ENCODE results near the gene DNAJC5.
"Not testable (repeated sequence)": the region's sequence is repeated elsewhere in the genome, so short reads cannot be mapped to it uniquely, and the experiment has no call there.

DNAJC5 gene

DNA sequence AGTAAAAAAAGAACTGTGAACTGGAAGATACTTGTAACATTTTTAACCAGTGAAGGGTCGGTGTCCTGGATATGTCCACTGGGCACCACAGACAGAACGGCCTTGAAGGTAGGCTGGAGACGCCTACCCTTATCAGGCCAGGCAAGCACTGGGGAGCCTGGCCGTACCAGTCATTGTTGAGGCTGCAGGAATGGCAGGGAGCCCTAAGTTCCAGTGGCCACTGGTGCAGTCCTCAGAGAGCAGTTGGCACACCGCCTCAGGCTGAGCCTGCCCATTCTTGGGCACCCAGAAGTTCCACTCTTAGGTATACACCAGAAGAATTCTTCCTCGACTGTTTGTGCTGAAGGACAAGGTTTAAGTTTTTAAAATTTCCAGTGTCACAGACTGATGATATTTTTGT is 20.5 kb downstream of the DNAJC5 start:
- DNase-seq: no peak

DNA sequence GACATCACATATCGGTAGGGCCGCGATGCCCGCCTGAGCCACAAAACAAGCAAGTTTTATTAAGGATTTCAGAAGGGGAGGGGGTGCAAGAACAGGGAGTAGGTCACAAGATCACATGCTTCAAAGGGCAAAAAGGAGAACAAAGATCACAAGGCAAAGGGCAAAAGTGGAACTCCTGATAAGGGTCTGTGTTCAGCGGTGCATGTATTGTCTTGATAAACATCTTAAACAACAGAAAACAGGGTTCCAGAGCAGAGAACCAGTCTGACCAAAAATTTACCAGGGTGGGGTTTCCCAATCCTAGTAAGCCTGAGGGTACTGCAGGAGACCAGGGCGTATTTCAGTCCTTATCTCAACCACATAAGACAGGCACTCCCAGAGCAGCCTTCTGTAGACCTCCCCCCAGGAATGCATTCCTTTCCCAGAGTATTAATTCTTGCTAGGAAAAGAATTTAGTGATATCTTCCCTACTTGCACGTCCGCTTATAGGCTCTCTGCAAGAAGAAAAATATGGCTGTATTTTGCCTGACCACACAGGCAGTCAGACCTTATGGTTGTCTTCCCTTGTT is 21.5 kb downstream of the DNAJC5 start:
- not testable (repeated sequence) for DNase-seq

DNA sequence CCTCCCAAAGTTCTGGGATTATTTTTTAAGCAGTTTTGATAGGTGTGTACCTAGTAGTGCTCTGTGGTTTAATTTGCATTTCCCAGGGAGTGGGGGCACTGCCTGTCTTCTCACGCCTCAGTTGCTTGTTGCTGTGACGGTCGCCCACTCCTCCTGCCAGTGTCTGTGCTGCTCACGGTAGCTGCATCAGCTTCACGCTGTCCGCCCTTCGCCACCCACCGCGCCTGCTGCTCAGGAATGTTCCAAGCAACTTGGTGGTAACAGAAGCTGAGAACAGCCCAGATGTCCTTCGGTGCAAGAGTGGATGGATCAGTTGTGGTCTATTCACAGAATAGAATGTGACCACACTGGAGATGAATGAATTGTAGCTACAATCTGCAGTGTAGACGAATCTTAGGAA is 22.9 kb downstream of the DNAJC5 start:
- no peak for DNase-seq

DNA sequence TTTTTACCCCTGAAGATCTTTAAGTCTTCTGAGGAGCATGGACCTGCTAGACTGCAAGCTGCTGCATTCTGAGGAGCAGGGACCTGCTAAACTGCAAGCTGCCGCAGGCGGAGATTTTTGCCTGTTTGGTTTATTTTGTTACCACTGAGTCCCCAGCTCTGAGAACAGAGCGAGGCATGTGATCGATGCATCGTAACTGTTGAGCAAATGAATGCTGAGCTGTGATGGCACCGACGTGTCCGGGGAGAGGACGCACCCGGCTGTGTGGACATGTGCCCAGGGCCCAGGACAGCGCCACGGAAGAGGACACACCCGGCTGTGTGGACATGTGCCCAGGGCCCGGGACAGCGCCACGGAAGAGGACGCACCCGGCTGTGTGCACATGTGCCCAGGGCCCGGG is 24.2 kb downstream of the DNAJC5 start:
- DNase-seq: no peak

DNA sequence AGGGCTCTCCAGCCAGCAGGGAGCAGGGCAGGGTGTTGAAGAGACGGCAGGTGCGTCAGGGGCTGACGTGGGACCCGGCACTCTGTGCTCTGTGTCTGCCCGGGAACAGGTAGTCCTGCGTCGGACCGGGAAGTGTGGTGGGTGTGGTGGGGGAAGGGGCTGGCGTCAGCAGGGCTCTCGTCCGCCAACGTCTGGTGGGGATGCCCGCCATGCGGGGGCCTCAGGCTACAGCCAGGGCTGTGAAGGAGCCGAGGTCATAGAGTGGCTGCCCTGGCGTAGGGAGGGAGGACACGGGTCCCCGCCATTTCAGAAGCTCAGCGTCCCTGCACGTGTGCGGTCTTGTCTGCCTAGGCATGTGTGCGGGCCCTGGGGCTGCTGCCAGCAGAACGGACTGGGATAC is 25.3 kb downstream of the DNAJC5 start:
- DNase-seq: no peak

DNA sequence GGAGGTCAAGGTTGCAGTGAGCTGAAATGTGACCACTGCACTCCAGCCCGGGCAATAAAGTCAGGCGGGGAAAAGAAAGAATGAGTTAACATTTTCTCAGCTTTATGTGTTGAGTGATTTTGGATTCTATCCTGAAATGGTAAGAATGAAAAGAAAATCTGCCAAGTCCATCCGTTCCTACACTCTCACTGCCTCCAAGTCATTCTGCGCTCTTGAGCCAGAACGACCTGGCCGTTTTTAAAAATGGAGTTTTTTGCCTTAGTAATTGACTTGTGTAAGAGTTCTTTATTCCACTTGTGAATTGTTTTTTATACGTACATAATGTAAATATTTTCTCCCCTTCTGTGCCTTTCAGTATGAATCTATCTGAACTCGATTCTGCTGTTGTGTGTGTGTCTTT is 28.7 kb downstream of the DNAJC5 start:
- DNase-seq: no peak

DNA sequence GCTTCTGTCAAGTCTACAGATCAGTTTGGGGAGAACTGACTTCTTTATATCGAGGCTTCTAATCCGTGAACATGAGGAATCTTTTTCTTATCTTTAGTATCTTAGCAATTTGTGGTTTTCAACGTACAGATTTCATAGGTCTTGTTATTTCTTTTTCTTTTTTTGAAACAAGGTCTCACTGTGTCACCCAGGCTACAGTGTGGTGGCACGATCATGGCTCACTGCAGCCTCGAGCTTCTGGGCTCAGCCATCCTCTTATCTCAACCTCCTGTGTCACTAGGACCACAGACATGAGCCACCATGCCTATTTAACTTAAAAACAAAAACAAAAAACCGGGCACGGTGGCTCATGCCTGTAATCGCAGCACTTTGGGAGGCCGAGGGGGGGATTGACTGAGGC is 29.3 kb downstream of the DNAJC5 start:
- no peak for DNase-seq

DNA sequence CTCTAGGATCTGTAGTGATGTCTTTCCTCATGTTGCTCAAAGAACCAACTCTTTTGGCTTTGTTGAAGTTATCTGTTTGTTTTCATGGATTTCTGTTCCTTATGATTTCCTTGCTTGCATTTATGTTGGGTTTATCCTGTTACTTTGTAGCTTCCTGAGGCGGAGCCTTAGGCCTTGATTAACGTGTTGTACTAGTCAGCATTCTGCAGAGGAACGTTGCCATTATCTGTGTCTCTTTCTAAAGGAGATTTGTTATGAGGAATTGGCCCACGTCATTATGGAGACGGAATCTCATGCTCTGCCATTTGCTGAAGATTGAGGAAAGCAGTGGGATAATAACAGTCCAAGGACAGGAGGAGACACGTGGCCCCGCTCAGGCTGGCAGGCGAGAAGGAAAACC is 31.4 kb downstream of the DNAJC5 start:
- DNase-seq: no peak

DNA sequence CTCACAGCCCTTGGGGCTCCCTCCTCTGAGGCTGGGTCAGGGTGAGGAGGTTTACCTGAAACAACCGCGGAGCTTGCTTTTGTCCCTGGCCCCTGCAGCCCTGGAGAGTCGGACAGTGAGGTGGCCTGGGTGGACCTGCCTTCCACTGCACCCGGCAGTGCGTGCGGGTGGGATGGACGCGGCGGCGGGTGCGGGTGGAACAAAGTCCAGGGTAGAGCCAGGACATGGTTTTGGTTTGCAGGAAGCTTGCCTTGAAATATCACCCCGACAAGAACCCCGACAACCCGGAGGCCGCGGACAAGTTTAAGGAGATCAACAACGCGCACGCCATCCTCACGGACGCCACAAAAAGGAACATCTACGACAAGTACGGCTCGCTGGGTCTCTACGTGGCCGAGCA is 34.1 kb downstream of the DNAJC5 start:
- no peak for DNase-seq

DNA sequence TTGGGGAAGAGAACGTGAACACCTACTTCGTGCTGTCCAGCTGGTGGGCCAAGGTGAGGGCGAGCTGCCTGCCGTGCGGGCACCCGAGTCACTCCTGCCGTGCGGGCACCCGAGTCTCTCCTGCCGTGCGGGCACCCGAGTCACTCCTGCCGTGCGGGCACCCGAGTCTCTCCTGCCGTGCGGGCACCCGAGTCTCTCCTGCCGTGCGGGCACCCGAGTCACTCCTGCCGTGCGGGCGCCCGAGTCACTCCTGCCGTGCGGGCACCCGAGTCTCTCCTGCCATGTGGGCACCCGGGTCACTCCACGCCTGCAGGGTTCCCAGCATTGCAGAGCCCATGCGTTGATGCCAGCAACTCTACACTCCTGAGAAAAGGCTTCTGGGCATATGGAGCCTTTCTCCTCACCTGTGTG is 34.6 kb downstream of the DNAJC5 start:
- not testable (repeated sequence) for DNase-seq

DNA sequence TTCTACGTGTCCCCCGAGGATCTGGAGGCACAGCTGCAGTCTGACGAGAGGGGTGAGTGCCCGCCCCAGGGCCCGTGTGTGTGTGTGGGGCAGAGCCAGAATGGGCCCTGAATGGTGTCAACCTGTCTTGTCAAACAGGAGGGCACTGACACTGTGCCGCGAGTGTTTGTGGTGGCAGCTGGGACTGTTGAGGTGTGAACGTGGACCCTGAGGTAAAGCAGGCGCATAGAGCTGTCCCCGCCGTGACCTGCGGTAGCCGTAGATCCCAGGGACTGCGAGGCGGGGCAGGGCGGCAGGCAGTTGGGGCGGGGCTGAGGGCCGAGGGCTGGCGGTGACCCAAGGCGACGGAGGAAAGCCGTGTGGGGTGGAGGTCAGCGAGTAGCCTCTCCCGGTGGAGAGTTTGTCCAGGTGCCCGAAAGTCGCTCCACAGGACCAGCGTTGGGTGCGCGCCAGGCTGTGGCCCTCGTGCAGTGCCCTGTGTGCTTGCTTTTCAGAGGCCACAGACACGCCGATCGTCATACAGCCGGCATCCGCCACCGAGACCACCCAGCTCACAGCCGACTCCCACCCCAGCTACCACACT is 36.1 kb downstream of the DNAJC5 start:
- DNase-seq: no peak

DNA sequence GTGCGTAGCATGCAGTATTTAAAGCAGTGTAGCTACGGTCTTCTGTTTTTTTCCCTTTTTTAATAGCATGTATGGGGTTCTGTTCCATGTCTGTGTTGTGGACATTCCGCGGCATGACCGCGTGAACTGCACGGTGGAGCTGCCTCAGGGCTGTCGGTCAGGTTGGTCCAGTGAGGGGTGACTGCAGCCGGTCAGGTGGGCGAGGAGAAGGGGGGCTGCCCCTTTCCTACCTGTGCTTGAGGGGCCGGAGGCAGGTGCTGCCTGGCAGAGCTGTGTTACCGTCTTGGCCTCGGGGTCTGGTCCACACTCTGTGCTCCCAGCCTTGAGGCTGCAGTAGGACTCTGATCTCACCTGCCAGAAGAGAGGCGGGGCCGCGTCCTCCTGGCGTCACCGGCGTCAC is 36.8 kb downstream of the DNAJC5 start:
- no peak for DNase-seq

DNA sequence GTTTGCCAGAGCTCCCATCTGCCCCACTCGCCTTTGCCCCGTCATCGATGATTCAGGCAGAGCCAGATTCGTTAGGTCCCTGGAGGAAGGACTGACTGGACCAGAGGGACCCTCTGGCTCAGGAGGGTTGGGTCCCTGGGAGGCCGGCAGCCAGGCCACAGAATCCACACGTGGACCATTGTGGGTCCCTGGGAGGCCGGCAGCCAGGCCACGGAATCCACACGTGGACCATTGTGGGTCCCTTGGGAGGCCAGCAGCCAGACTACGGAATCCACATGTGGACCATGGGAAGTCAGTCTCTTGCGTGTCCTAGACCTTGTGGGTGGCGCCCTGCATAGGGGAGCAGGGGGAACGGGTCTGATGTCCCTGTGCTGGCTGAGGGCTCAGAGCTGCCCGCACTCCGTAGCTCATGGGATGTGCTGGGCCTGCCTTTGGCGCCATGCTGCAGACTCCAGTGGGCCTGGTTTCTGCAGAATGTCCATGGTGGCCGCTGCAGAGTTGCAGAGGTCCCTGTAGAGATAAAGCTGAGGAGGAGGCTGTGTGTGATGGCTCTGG is 37.8 kb downstream of the DNAJC5 start:
- DNase-seq: no peak

DNA sequence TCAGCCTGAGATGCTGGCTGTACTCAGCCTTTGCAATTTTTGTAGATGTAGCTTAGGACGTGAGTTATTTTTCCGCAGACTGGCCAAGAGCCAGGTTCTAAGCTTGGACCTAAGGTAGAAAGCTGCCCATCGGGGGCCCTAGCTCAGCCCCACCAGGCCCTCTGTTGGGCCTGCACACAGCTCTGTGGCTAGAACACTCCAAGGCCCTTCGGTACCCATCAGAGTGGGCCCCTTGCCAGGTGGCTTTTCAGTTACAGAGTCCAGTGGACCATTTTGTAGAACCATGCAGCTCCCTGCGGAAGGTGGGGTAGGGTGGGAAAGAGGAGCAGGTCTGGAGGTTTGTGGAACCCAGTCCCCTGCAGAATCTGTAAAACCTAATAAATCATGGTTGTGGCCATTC is 38.7 kb downstream of the DNAJC5 start:
- DNase-seq: no peak

DNA sequence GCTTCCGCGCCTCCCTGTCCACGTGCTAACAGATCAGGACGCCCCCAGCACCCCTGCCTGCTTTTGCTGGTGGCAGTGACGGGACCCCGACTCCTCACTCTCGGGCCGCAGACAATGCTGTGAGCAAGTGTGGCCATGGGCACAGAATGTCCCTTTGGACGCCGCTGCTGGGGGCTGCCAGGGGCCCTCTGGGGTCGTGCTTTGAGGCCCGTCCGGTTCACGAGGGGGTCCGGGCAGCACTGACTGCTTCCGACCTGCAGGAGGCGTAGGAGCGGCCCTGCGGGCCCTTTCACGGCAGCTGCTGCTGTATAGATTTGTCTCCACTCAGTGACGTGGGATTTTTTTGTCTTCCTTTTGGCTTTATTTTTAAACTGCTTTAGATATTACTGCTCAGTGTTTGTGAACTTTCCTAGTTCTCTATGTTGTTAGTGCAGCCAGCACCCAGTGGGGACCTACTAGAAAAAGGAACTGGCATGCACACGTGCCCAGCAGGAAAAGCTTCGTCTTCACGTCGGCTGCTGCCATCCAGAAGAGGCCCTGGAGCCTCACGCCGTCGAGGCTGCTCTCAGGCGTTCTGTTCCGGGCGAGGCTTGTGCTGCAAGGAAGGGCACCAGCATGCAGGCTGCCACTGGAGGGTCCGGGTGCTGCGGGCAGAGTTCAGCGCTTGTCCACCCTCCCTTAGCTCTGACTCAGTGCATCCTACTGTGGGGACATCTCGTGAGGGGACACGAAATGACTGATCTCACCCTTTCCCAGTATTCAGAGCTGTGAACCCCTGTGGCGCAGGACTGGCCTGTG is 39.5 kb downstream of the DNAJC5 start:
- DNase-seq: no peak

DNA sequence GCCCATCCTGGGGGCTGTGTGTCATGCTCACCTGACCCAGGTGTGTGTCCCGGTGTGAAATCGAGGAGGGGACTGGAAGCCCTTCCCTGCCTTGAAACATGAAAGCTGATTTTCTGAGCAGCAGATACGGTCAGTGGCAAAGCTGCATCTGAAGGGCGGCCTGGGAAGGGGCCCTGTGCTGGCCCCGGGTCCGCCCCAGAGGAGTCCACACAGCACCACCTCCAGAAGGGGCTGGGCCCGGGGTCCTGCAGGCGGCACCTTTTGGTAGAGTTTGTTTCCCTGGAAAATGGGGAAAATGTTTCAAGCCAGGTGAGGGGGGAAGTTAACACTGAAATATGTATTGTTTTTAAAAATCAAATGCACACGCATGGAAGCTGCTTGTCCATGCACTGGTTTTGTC is 40.5 kb downstream of the DNAJC5 start:
- no peak for DNase-seq

DNA sequence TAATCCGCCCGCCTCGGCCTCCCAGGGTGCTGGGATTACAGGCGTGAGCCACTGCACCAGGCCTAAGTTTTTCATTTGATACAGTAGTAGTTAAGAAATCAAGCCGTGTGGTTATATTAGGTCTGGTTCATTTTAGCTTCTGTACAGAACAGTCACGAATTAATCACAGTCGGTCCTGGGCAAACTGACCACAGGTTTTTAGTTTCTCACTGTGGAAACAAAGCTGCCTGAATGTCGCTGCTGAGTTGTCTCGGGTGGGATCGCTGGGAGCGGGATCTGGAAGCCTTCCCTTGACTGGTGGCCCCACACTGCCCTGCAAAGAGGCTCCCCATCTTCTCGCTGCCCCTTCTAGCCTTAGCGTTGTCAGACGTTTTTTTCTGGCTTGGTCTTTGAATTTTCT is 42.7 kb downstream of the DNAJC5 start:
- DNase-seq: no peak

DNA sequence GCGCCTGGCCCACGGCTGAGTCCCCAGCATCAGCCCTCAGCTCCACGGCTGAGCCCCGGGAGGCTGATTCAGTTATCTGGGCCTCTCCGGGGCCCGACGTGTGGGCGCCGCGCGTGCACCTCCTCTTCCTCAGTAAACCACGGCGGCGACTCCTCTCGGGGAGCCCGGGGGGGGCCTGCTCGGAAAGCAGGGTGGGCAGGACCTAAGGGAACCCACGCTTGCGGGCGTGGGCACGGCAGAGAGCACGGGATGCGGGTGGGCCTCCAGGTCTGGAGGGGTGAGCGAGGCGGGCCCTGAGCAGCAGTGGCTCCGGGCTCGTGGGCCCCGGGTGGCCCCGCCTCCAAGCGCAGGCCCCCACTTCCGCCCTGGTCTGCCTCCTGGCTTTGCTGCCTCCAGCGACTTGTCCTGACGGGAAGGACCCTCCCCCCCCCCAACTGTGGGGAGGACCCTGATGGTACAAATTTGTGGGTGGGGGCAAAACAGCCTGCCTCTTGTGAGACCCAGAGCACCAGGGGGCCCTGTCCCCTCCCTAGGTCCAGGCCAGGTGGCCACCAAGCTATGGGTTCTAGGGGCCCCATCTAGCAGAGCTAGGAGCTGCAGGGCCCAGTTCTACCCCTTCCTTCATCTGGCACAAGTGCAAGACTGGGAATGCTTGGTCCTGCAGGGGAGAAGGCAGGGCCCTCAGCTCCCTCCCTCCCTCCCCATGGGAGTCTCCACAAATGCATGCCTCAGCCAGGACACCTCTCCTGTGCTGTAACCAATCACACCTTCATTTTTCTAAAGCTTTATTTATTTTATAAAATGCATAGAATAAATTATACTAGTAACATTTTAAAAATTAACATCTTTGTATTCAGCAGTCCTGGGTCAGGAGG is 44.4 kb downstream of the DNAJC5 start:
- DNase-seq: no peak

DNA sequence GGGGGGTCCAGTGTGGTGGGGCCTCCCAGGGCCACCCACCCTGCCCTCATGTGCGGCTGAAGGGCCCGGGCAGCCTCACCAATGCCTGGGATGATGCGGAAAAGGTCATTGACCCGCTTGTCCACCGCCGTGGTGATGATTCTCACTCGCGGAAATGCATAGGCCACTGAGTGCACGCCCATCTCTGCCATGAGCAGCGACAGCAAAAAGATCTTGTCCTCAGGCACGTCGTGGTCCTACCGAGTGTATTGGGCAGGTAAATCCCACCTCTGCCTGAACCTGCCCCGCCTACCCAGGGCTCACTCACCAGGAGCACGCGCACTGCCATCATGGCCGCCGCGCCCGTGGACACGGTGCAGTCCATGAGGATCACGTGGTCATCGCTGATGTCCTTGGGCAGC is 45.1 kb downstream of the DNAJC5 start:
- DNase-seq: no peak

DNA sequence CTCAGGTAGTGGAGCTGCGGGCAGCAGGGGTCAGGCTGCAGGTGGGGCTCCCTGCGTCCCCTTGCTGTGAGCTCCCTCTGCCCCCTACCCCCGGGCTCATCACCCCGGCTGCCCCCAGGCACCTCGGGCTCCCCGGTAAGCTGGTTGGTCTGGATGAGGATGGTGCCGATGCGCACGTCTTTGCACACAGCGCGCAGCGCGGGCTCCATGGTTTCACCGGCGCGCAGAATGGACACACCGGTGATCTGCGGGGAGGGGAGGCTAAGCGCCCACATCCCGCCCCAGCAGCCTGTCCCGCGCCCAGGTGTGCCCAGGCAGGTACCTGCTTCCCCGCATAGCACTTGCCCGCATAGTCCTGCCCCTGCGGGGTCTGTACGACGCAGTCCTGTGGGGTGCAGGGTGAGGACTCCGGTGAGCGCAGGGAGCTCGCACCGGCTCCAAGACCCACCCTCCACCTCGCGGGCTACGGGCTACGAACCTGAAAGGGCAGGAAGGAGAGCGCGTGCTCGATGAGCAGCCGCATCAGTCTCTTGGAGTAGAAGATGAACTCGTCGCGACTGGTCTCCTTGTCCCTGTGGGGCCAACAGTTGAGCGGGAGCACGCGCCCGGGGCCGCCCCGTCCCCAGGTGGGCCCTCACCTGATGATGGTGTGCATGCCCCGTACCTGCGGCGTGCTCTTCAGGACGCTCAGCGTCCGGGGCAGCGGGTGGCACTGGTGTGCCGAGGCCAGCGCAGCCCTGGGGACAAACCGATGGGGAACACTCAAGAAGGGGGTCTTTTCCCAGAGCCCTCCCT is 45.7 kb downstream of the DNAJC5 start:
- no peak for DNase-seq

DNA sequence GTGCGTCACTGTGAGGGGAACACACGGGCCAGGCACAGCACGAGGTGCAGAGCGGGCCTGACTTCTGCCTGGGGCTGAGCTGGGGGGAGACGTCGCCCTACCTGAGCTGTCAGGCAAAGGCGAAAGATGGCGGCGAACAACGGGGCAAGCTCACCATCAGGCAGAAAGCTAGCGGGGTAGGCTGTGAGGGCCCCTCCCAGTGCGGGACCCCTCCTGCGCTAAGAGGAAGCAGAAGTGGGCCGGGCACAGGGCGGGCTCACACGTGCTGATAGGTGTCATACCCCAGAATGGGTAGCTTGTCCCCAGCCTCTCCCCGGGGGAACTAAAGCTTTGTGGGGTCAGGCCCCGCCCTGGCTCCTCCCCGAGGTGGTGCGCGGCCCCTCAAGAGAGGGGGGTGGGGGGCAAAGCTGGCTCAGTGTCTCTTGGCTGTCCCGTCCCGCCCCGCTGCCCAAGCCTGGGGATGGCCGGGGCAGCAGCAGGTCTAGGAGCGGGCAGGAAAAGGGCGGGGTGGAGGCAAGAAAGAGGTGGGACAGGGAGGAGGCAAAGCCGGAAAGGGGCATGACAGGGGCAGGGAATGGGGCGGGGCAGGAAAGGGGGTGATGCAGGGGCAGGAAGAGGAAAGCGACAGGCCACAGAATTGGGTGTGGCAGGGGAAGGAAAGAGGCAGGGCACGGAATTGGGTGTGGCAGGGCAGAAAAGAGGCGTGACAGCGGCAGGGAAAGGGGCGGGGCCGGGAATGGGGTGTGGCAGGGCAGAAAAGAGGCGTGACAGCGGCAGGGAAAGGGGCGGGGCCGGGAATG is 46.6 kb downstream of the DNAJC5 start:
- DNase-seq: no peak
